GM13977 (cell line): ENCODE data around the gene CENPV.
A peak's percentile ranks its signal among the peaks of the same experiment; 100 is the strongest.

Experiments used
- DNase-seq: peaks from one replicate; pipeline ENCODE4 v3.0.0; 2012; ENCODE audit warnings: low spot score
- CTCF ChIP-seq: IDR thresholded peaks from 2 replicates; pipeline ENCODE4 v1.5.1; 2012; ENCODE audit warnings: mild to moderate bottlenecking, control low read depth; ENCODE audit not compliant: insufficient read depth; ENCODE audit errors: extremely low read depth, missing control alignments
- in situ Hi-C: fragments of 300-500 bp; cut with MboI; formaldehyde crosslinking; loops from one replicate; pipeline ENCODE4 v1.12.0; 2022; ENCODE audit warnings: low sequenced_read_pairs, low pct_unique_long_range_greater_than_20kb, mixed read lengths, inconsistent platforms; ENCODE audit not compliant: unreplicated experiment

Gene CENPV

GRCh38 chr17:16377941-16378341, 24.7 kb upstream of the CENPV start:
- no peak for DNase-seq
- in situ Hi-C loops: no loop called here
- no peak for TF ChIP-seq CTCF

GRCh38 chr17:16374146-16374938, 21.1 kb upstream of the CENPV start:
- TF ChIP-seq CTCF: no peak
- DNase-seq: no peak
- in situ Hi-C loops: no loop called here

GRCh38 chr17:16371742-16372141, 18.5 kb upstream of the CENPV start:
- DNase-seq: no peak
- TF ChIP-seq CTCF: no peak
- in situ Hi-C loops: no loop called here

GRCh38 chr17:16364625-16365024, 11.4 kb upstream of the CENPV start:
- no peak for DNase-seq
- in situ Hi-C loops: no loop called here
- TF ChIP-seq CTCF: no peak

GRCh38 chr17:16363749-16364536, 10.7 kb upstream of the CENPV start:
- peak; percentile 74 for DNase-seq
- in situ Hi-C loops: no loop called here
- TF ChIP-seq CTCF: peak; percentile 92

- TF ChIP-seq CTCF: no peak
- peak; percentile 29 for DNase-seq
- in situ Hi-C loops: no loop called here
Measured at GRCh38 chr17:16361874-16362273, 8.6 kb upstream of the CENPV start.
